SKM-1 treated with dmso at 0.1 percent for 144 hours (cell line): ENCODE data around the gene MYF6.

Experiments
- DNase-seq: peaks from one replicate; lab custom pipeline; 2025; ENCODE audit not compliant: unreplicated experiment; lab: John Stamatoyannopoulos, UW

The MYF6 gene

DNA sequence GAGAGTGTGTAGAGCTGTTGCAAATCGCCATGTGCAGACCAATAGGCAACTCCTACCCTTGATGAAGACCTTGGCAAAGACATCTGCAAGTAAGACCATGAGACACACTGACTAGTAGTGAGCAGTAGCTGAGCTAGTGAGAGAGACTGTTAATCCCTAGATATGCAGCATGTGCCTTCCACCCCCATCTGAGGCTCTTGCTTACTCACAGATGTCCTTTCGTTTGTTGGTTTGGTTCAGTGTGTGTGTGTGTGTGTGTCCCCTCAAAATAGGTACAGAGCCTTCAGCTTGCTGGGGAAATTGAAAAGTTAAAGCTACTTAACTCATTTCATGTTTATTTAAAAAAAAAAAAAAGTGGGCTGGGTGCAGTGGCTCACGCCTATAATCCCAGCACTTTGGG lies 46.8 kb downstream of the MYF6 start:
- DNase-seq: no peak

DNA sequence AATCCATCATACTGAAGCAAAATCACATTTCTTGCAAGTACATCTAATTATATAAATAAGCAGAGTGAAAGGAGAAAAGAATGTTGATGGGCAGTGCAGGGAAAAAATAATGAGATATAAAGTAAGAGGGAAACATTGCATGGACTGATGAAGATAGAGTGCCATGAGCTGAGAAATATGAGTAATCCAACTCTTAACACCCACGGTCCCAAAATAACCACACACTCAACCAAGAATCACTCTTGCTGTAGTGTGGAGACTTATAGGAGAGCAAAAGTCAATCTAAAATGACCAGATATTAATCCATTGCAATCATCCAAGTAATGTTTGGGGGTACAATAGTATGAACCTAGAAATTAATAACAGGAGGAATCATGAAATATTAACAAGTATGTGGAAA lies 49.4 kb downstream of the MYF6 start:
- DNase-seq: no peak
